HL-60 (cell line): ENCODE data around the gene ARFGEF3.

Experiments
- DNase-seq, 2 experiments: peaks; one replicate each; pipeline ENCODE4 v3.0.0-alpha.2; 2010 to 2020; ENCODE audit warnings: low read depth in 1 of 2, low spot score in 1 of 2
- H3K27ac ChIP-seq: fragments of 250-450 bp; sonication (Bioruptor Pico); replicated peaks from 2 replicates; pipeline ENCODE4 v1.5.1; 2020; ENCODE audit warnings: mild to moderate bottlenecking, moderate library complexity
- H3K27me3 ChIP-seq: fragments of 250-450 bp; sonication (Bioruptor Pico); 2 replicates; pipeline ENCODE4 v1.5.1; 2021; ENCODE audit warnings: mild to moderate bottlenecking, moderate library complexity; ENCODE audit not compliant: insufficient read depth, poor library complexity, severe bottlenecking
- H3K4me3 ChIP-seq: replicated peaks from 2 replicates; pipeline ENCODE4 v1.5.1; 2011; ENCODE audit warnings: mild to moderate bottlenecking, control low read depth, low read length; ENCODE audit not compliant: insufficient read depth
- CTCF ChIP-seq: IDR thresholded peaks from one replicate; pipeline ENCODE4 v1.5.1; 2011; ENCODE audit warnings: low read length, control low read depth, inconsistent platforms; ENCODE audit not compliant: insufficient read depth
- GABPA ChIP-seq: IDR thresholded peaks from 2 replicates; pipeline ENCODE4 v1.6.1; 2012; ENCODE audit warnings: low read depth
- POLR2AphosphoS5 ChIP-seq: IDR thresholded peaks from 2 replicates; pipeline ENCODE4 v1.6.1; 2012; ENCODE audit warnings: low read depth
- REST ChIP-seq: IDR thresholded peaks from 2 replicates; pipeline ENCODE4 v1.6.1; 2012; ENCODE audit warnings: low read depth; ENCODE audit not compliant: insufficient replicate concordance
- SPI1 ChIP-seq: IDR thresholded peaks from 2 replicates; pipeline ENCODE4 v1.6.1; 2012; ENCODE audit warnings: low read depth, mild to moderate bottlenecking, borderline replicate concordance

Gene ARFGEF3

GRCh38 chr6:138330763-138331162 lies 169.0 kb downstream of the ARFGEF3 start:
- H3K4me3 ChIP-seq = no peak overlapping the region
- TF ChIP-seq REST = no peak
- TF ChIP-seq SPI1 = no peak
- no peak for TF ChIP-seq POLR2AphosphoS5
- TF ChIP-seq CTCF = no peak
- no peak for TF ChIP-seq GABPA
- no peak overlapping the region for H3K27ac ChIP-seq

GRCh38 chr6:138331444-138331843 lies 169.7 kb downstream of the ARFGEF3 start:
- Histone ChIP-seq H3K27ac (no peak overlapping the region), H3K4me3 (no peak overlapping the region), H3K27me3 (peaks cover 14% of the 10 kb centered on the region)
- no peak for TF ChIP-seq POLR2AphosphoS5
- no peak for DNase-seq

More at GRCh38 chr6:138330763-138331162, 169.0 kb downstream of the ARFGEF3 start:
- H3K27me3 ChIP-seq = peaks cover 14% of the 10 kb centered on the region
- no peak for DNase-seq

- TF ChIP-seq CTCF (no peak), POLR2AphosphoS5 (no peak), SPI1 (no peak), GABPA (no peak), REST (no peak)
- no peak overlapping the region for H3K4me3 ChIP-seq
- no peak for DNase-seq
- peaks cover 15% of the 10 kb centered on the region for H3K27me3 ChIP-seq
- H3K27ac ChIP-seq = no peak overlapping the region
These were observed 170.2 kb downstream of the ARFGEF3 start for GRCh38 chr6:138331984-138332383.

GRCh38 chr6:138334000-138334399 lies 172.3 kb downstream of the ARFGEF3 start:
- no peak overlapping the region for H3K27ac ChIP-seq
- H3K4me3 ChIP-seq = no peak overlapping the region
- H3K27me3 ChIP-seq = peaks cover 16% of the 10 kb centered on the region
- no peak for DNase-seq
- TF ChIP-seq REST (no peak), POLR2AphosphoS5 (no peak), GABPA (no peak), CTCF (no peak), SPI1 (no peak)
